Erythroblast (primary cell): Measurements from ENCODE around the gene F8.

ENCODE experiments used
- DNase-seq, 2 experiments: peaks; one replicate each; lab custom pipeline; 2025; lab: John Stamatoyannopoulos, UW
- GATA1 ChIP-seq: IDR thresholded peaks from 2 replicates; pipeline ENCODE4 v1.6.1; 2011; ENCODE audit warnings: low read depth, mild to moderate bottlenecking, control low read depth, low read length, moderate library complexity
- POLR2A ChIP-seq: IDR thresholded peaks from 2 replicates; pipeline ENCODE4 v1.6.1; 2011; ENCODE audit warnings: mild to moderate bottlenecking, low read length

The F8 gene

DNA sequence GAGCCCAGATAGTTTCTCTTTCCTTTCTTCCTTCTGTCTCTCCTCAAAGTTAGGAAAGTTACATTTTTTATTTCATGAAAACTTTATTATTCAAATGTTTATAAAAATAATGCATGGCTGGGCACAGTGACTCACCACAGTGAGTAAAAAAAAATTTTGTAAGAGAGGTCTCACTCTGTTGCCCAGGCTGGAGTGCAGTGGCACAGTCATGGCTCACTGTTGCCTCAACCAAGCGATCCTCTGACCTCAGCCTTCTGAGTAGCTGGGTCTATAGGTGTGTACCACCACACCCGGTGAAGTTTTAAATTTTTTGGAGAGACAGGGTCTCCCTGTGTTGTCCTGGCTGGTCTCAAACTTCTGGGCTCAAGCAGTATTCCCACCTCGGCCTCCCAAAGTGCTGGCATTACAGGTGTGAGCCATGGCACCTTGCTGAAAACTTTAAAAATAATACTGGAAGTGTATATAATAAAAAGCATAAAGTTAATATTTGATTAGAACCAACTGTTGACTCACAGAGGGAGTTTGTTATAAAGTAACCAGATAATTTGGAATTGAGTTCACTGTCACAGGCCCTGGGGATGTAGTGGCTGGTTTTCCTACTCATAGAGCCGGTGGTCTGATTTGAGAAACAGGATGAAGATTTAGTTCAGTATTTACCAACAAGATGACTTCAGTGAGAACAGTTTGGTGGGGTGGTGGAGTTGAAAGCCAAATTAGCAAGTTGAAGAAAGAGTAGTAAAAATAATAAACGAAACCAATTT, 30.4 kb upstream of the F8 start:
- TF ChIP-seq POLR2A (no peak), GATA1 (no peak)
- DNase-seq: no peak

DNA sequence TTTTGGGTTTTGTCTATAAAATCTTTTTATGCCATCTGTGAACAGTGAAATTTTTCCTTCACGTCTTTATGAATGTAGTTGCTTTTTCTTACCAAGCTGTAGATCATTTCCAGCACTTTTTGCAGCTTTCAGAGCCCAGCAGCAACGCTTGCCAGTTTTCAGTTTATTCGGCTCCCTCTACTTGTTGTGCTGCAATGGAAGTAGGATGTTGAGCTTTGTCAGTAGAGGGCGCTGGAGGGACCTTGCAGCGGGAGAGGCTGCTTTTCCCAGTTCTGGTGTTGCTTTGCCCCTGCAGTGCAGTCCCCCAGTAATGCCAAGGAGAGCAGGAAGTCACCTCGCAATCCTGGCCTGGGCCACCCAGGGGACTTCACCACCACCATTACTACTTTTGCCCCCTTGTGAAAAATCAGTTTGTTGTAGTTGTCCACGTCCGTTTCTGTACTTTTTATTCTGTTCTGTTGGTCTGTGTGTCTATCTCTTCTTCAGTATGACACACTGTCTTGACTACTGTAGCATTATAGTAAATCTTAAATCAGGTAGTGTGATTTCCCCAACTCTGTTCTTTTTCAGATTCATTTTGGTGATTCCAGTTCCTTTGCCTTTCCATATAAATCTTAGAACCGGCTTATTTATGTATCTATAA, 26.6 kb upstream of the F8 start:
- peak; percentile 69 to 79 for DNase-seq

GRCh38 chrX:155046811-155047528, 24.4 kb upstream of the F8 start:
- TF ChIP-seq GATA1 (no peak), POLR2A (no peak)
- no peak for DNase-seq

More for the DNA sequence above, 26.6 kb upstream of the F8 start:
- TF ChIP-seq POLR2A (no peak), GATA1 (no peak)

- TF ChIP-seq POLR2A (no peak), GATA1 (no peak)
- DNase-seq: no peak
These were observed 23.7 kb upstream of the F8 start for GRCh38 chrX:155046129-155046810.

GRCh38 chrX:155035688-155036087, 13.2 kb upstream of the F8 start:
- TF ChIP-seq POLR2A (no peak), GATA1 (no peak)
- DNase-seq: peak in 1 of 2 experiments; percentile 1

GRCh38 chrX:155031657-155032056, 9.1 kb upstream of the F8 start:
- no peak for TF ChIP-seq GATA1
- no peak for DNase-seq

GRCh38 chrX:155028877-155029291, 6.4 kb upstream of the F8 start:
- TF ChIP-seq POLR2A (no peak), GATA1 (no peak)
- DNase-seq: peak in 1 of 2 experiments; percentile 6

GRCh38 chrX:155028129-155028528, 5.6 kb upstream of the F8 start:
- TF ChIP-seq POLR2A: no peak
- TF ChIP-seq GATA1: no peak
- peak; percentile 31 to 46 for DNase-seq

DNA sequence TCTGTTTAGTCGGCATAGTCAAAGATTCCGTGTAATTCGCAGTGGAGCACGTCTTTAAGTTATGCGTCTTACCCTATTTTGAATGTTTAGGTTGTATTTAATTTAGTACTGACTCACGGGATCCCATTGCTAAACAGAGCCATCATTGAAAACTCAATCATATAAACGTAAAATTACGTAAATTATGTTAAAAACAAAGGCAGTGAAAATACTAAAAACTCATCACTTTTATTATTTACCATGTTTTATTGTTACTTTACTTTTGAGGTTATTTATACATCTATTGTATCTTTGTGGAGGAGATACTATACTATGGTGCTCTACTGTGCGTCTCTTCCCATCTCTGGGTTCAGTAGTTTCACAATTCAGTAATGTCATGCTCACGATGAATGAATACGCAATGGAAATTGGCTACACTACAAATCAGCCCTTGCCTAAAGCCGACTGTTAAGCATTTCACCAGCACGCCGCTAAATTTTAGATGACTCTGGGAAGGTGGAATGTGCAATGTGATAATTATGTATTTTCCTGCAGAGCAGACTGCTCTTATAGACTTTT, 5.1 kb upstream of the F8 start:
- peak; percentile 80 to 85 for DNase-seq
- TF ChIP-seq POLR2A (peak; percentile 73), GATA1 (no peak)

DNA sequence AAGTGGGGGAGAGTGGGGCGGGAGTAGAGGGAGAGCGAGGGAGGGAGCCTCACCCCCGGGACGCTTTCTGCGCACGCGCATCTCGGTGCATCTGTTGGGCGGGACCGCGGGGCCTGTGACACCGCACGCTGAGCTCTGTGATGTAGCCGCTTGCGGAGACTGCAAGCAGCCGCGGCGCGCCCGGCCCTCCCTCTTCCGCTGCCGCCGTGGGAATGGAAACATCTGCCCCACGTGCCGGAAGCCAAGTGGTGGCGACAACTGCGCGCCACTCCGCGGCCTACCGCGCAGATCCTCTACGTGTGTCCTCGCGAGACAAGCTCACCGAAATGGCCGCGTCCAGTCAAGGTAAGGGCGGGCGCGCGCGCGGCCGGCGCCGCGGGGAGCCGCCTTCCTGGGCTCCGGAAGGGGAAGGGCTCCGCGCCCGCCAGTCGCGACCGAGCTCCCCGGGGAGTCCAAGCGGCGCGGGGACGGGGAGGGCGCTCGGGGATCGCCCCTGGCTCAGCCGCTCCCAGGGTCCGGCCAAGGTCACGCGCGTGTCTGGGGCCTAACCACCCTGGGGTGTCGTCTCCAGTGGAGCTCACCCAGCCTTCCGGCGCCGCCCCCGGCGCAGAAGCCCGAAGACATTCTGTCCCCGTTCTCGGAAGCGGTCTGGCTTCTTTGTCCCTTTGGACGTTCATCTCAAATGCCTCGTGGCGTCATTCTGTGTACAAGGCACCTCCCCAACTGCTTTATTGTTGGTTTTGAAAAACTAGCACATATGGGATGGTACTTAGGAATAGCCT, 4.4 kb upstream of the F8 start, which contains the start of gene FUNDC2:
Gene FUNDC2, plus strand, starts transcription at position 118 of the 782 bp plus-strand sequence. Its CDS starts 95 bp downstream, at position 213.
- DNase-seq: peak; percentile 96
- TF ChIP-seq GATA1 (no peak), POLR2A (peak; percentile 80)

DNA sequence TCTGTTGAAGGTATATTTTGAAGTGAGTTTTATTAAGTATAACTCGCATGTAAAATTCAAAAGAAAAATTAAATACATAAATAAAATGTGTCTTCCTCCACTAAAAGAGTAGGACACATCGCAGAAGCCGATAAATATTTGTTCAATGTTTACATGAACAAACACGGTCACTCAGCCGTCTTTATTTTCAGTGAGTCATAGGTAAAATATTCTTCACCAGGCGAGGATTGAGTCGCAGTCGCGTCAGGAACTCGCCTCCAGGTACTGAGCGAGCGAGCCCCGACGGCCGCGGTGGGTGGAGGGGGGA, 3.9 kb upstream of the F8 start:
- no peak for TF ChIP-seq GATA1
- no peak for TF ChIP-seq POLR2A
- no peak for DNase-seq

DNA sequence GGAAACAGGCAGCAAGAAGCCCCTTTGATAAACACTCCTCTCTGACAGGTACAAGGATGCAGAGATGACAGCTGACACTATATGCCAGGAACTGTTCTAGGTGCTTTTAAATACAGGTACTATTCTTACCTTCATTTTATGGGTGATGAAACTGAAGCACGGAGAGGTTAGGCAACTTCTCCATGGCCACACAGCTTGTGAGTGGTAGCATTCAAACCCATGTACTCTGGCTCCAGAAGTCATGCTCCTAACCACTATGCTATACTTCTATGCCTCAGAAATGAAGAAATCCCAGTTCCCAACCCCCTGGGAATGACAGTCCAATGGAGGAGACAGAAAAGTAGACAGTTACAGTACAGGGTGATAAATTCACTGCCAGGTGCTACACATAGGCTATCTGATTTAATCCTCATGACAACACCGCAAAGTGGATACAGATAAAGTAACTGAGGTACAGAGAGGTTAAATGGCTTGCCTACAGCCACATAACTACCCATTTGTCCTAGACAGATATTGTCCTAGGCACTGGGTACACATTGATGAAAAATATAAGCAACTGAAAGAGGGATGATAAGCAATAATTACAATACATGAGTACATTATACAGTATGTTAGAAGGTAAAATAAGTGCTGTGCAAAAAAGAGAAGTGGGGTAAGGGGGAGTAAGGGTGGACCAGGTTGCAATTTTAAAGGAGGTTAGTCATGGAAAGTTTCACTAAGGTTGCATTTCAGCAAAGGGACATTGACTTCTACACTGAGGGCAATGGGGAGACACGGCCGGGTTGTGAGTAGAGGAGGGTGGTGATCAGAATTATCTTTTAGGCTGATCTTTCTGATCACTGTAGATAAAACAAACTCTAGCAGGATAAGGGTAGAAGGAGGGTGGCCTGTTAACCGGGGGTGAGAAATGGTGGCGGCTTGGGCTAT, 1.6 kb upstream of the F8 start:
- no peak for TF ChIP-seq GATA1
- no peak for TF ChIP-seq POLR2A
- DNase-seq: peak in 1 of 2 experiments; percentile 18
